SU-DHL-6 (cell line): ENCODE measurements around the gene FAIM2.

Source experiments
- H2AFZ ChIP-seq: fragments of 200-600 bp; sonication (generic); 2 replicates; pipeline ENCODE4 v1.6.1; 2014; ENCODE audit warnings: low read depth, mild to moderate bottlenecking, moderate library complexity, mixed read lengths, antibody characterized with exemption, low read length; ENCODE audit not compliant: severe bottlenecking
- H3F3A ChIP-seq: fragments of 200-600 bp; shearing (Covaris generic); 2 replicates; pipeline ENCODE4 v1.6.0; 2016; ENCODE audit warnings: antibody characterized with exemption, mild to moderate bottlenecking; ENCODE audit not compliant: insufficient read depth
- H3K27ac ChIP-seq: fragments of 200-600 bp; sonication (generic); 2 replicates; pipeline ENCODE4 v1.5.1; 2016; ENCODE audit warnings: low read depth, mild to moderate bottlenecking, low read length, moderate library complexity, mixed read lengths
- H3K27me3 ChIP-seq: fragments of 200-600 bp; sonication (generic), shearing (Covaris generic); 2 replicates; pipeline ENCODE4 v1.6.0; 2014; ENCODE audit warnings: mild to moderate bottlenecking, low read length
- H3K36me3 ChIP-seq: fragments of 200-600 bp; sonication (generic); 2 replicates; pipeline ENCODE4 v1.6.1; 2014; ENCODE audit warnings: mild to moderate bottlenecking, low read length, mixed read lengths
- H3K4me2 ChIP-seq: fragments of 300-600, 200-600 bp; shearing (Covaris generic), sonication (generic); 2 replicates; pipeline ENCODE4 v1.6.0; 2014; ENCODE audit warnings: low read length, low read depth, mild to moderate bottlenecking; ENCODE audit not compliant: poor library complexity, severe bottlenecking
- H3K4me3 ChIP-seq: fragments of 200-600 bp; sonication (generic); 2 replicates; pipeline ENCODE4 v1.5.1; 2014; ENCODE audit warnings: antibody characterized with exemption, low read length, mild to moderate bottlenecking, mixed read lengths; ENCODE audit not compliant: insufficient read depth, poor library complexity, severe bottlenecking
- H3K79me2 ChIP-seq: fragments of 200-600 bp; sonication (generic); 2 replicates; pipeline ENCODE4 v1.6.1; 2014; ENCODE audit warnings: mild to moderate bottlenecking, low read length, moderate library complexity; ENCODE audit not compliant: insufficient read depth
- H3K9ac ChIP-seq: fragments of 200-600 bp; sonication (generic); 2 replicates; pipeline ENCODE4 v1.7.0; 2014; ENCODE audit warnings: mild to moderate bottlenecking, low read length
- H3K9me2 ChIP-seq: fragments of 200-600 bp; sonication (generic); replicated peaks from 2 replicates; pipeline ENCODE4 v1.6.1; 2014; ENCODE audit warnings: low read length; ENCODE audit not compliant: insufficient read depth
- H3K9me3 ChIP-seq: fragments of 200-600 bp; sonication (generic); 2 replicates; pipeline ENCODE4 v1.6.1; 2014; ENCODE audit warnings: low read length, mixed read lengths; ENCODE audit not compliant: insufficient read depth
- H4K20me1 ChIP-seq: fragments of 200-600 bp; sonication (generic); 2 replicates; pipeline ENCODE4 v1.6.1; 2014; ENCODE audit warnings: low read depth, mild to moderate bottlenecking, antibody characterized with exemption, low read length, moderate library complexity, mixed read lengths
- CTCF ChIP-seq: fragments of 200-600 bp; sonication (generic); IDR thresholded peaks from one replicate; pipeline ENCODE4 v1.5.1; 2017; ENCODE audit warnings: antibody characterized with exemption, mild to moderate bottlenecking, low read length, moderate library complexity; ENCODE audit not compliant: insufficient read depth, poor library complexity, severe bottlenecking
- EZH2phosphoT487 ChIP-seq: fragments of 200-600 bp; sonication (generic), shearing (Covaris generic); conservative IDR thresholded peaks from 2 replicates; pipeline ENCODE4 v1.6.1; 2018; ENCODE audit warnings: mild to moderate bottlenecking, antibody characterized with exemption, low read length, moderate library complexity, mixed read lengths

The FAIM2 gene

GRCh38 chr12:49887536-49888401, 15.9 kb downstream of the FAIM2 start:
- Histone ChIP-seq H2AFZ (no peak overlapping the region), H3F3A (no peaks in the 10 kb centered on the region), H3K27me3 (no peaks in the 10 kb centered on the region), H3K79me2 (no peaks in the 10 kb centered on the region), H3K4me3 (no peak overlapping the region), H3K9ac (no peak overlapping the region), H3K36me3 (no peaks in the 10 kb centered on the region), H3K4me2 (no peak overlapping the region), H3K27ac (no peak overlapping the region), H3K9me2 (no peaks in the 10 kb centered on the region), H3K9me3 (no peaks in the 10 kb centered on the region), H4K20me1 (no peaks in the 10 kb centered on the region)
- TF ChIP-seq EZH2phosphoT487 (no peak), CTCF (no peak)

GRCh38 chr12:49887091-49887490, 16.6 kb downstream of the FAIM2 start:
- Histone ChIP-seq H3K27ac (no peak overlapping the region), H3K79me2 (no peaks in the 10 kb centered on the region), H2AFZ (no peak overlapping the region), H3K9me2 (no peaks in the 10 kb centered on the region), H3K27me3 (no peaks in the 10 kb centered on the region), H3K4me2 (no peak overlapping the region), H3F3A (no peaks in the 10 kb centered on the region), H3K4me3 (no peak overlapping the region), H3K9ac (no peak overlapping the region), H3K9me3 (no peaks in the 10 kb centered on the region), H3K36me3 (no peaks in the 10 kb centered on the region), H4K20me1 (no peaks in the 10 kb centered on the region)
- TF ChIP-seq CTCF (no peak), EZH2phosphoT487 (no peak)

GRCh38 chr12:49885663-49886461, 17.8 kb downstream of the FAIM2 start:
- Histone ChIP-seq H3K9ac (no peak overlapping the region), H3K9me3 (no peaks in the 10 kb centered on the region)
- TF ChIP-seq CTCF (no peak), EZH2phosphoT487 (no peak)

More at GRCh38 chr12:49885663-49886461, 17.8 kb downstream of the FAIM2 start:
- Histone ChIP-seq H3K27me3 (no peaks in the 10 kb centered on the region), H3K79me2 (no peaks in the 10 kb centered on the region), H3K4me3 (no peak overlapping the region), H2AFZ (no peak overlapping the region), H3K4me2 (no peak overlapping the region), H3K9me2 (no peaks in the 10 kb centered on the region), H3F3A (no peaks in the 10 kb centered on the region), H3K36me3 (no peaks in the 10 kb centered on the region), H4K20me1 (no peaks in the 10 kb centered on the region), H3K27ac (no peak overlapping the region)
